Ovary (tissue), 9 donors: Measurements from ENCODE around the gene RAP2B. TPM values are rescaled to one million over a fixed set of nuclear protein-coding genes. Genes with fewer than 3 reads are reported as not detected.

Experiments used
- DNase-seq, 5 donors: peaks; one replicate each; pipeline ENCODE4 v3.0.0-alpha.2; 2019 to 2020
- H3K27ac ChIP-seq, 2 donors: fragments of 200-600 bp; one replicate each; pipeline versions ENCODE4 v1.5.1 to v1.8.0; 2019 to 2022
- H3K27me3 ChIP-seq: fragments of 200-600 bp; one replicate; pipeline ENCODE4 v1.8.0; 2022
- H3K36me3 ChIP-seq: fragments of 200-600 bp; sonication (generic); one replicate; pipeline ENCODE4 v1.5.1; 2019
- H3K4me1 ChIP-seq: one replicate; pipeline ENCODE4 v1.8.1; 2013; ENCODE audit warnings: mild to moderate bottlenecking, moderate library complexity; ENCODE audit not compliant: insufficient read depth
- H3K4me3 ChIP-seq: fragments of 200-600 bp; sonication (generic); one replicate; pipeline ENCODE4 v1.5.1; 2017
- H3K9me3 ChIP-seq, 2 donors: fragments of 200-600 bp in 1 of 2; sonication (generic) in 1 of 2; one replicate each; pipeline versions ENCODE4 v1.5.1 to v1.8.1; 2013 to 2019; ENCODE audit warnings: mild to moderate bottlenecking in 1 of 2, moderate library complexity in 1 of 2
- EP300 ChIP-seq: sonication (generic); formaldehyde crosslinking; IDR thresholded peaks from one replicate; pipeline ENCODE4 v1.6.1; 2017; ENCODE audit warnings: antibody characterized with exemption
- POLR2A ChIP-seq: fragments of 450-650 bp; IDR thresholded peaks from one replicate; pipeline ENCODE4 v1.6.1; 2017; ENCODE audit warnings: antibody characterized with exemption, mild to moderate bottlenecking, moderate library complexity
- WGBS, 3 donors: extraction: QIAGEN DNeasy Blood & Tissue Kit in 1 of 3; methylation state at CpG; one replicate each; pipeline versions ENCODE4 v1.1.5 to v1.1.7; 2013 to 2017; 5-methylcytosine and 5-hydroxymethylcytosine counted together
- intact Hi-C, 4 donors: fragments of 100-400 bp; cut with DNase I; formaldehyde crosslinking; loops; one replicate each; pipeline versions ENCODE4 v1.11.0 to v1.15.1; 2022 to 2023
- polyA plus RNA-seq, 2 donors: library from polyadenylated mRNA; stranded (reverse); fragments of 200-250 nt in 1 of 2; fragments of 350-450 nt in 1 of 2; fragmentation: Illumina TruSeq in 1 of 2; extraction: RNeasy Lipid Tissue Mini Kit (QIAGEN cat#74804) in 1 of 2; gene quantifications; one replicate each; pipeline ENCODE4 v1.2.3, GENCODE V29; 2013 to 2014
- total RNA-seq, 7 donors: library from RNA; depleted of rRNA in 2 of 7; stranded (reverse); fragments of >200 nt in 2 of 7; fragmentation: NEBNext Ultra II Directional in 3 of 7; extraction: Animal tissue kit (Norgen Biotek cat#: 25700) in 3 of 7; gene quantifications; one replicate each; pipeline versions ENCODE4 v1.1.0 to v1.2.4, GENCODE V29; 2016 to 2023
- TF ChIP-seq, protein P1 (sequence below), 3 donors: fragments of 450-650 bp in 2 of 3; fragments of 200-600 bp in 1 of 3; IDR thresholded peaks; one replicate each; pipeline versions ENCODE4 v1.5.1 to v1.8.0; 2016 to 2022; ENCODE audit warnings: antibody characterized with exemption in 3 of 3, mild to moderate bottlenecking in 1 of 3
- donor health status: DM: no; HTN: no; CAD: no; lungs with moderate emphysema.
- donor health status: DM: no; HTN: no; CAD: no.
- donor health status: Bipolar disorder and iron deficiency.
- donor health status: DM: yes; HTN: yes; CAD: no.
- donor health status: DM: no; HTN: no; CAD: no.
- donor health status: DM: yes; HTN: yes; CAD: no.

RAP2B gene
- total and polyA plus RNA-seq, 9 donors: 5.5 to 14.1 (median 9.5) TPM

GRCh38 chr3:153137626-153138025 lies 24.4 kb upstream of the RAP2B start:
- Histone ChIP-seq H3K4me1 (no peaks in the 10 kb centered on the region), H3K4me3 (no peak overlapping the region), H3K27me3 (no peaks in the 10 kb centered on the region), H3K9me3 (no peaks in the 10 kb centered on the region), H3K36me3 (no peaks in the 10 kb centered on the region), H3K27ac (no peak overlapping the region)
- WGBS, 3 donors: 96 to 97% (median 97%) methylated on average over 2 of the region's 2 CpGs
- no peak for DNase-seq
- intact Hi-C loops: loop anchor here in 1 of 4 donors (2.0 kb wide), 1 partner anchor 39 kb away; no protein-coding TSS in a partner anchor
- no peak for TF ChIP-seq EP300
- TF ChIP-seq, protein P1, sequence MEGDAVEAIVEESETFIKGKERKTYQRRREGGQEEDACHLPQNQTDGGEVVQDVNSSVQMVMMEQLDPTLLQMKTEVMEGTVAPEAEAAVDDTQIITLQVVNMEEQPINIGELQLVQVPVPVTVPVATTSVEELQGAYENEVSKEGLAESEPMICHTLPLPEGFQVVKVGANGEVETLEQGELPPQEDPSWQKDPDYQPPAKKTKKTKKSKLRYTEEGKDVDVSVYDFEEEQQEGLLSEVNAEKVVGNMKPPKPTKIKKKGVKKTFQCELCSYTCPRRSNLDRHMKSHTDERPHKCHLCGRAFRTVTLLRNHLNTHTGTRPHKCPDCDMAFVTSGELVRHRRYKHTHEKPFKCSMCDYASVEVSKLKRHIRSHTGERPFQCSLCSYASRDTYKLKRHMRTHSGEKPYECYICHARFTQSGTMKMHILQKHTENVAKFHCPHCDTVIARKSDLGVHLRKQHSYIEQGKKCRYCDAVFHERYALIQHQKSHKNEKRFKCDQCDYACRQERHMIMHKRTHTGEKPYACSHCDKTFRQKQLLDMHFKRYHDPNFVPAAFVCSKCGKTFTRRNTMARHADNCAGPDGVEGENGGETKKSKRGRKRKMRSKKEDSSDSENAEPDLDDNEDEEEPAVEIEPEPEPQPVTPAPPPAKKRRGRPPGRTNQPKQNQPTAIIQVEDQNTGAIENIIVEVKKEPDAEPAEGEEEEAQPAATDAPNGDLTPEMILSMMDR (IDR thresholded peaks at IDR 0.05): no peak
- TF ChIP-seq POLR2A: no peak

GRCh38 chr3:153138276-153139210 lies 23.5 kb upstream of the RAP2B start:
- DNase-seq: no peak
- WGBS, 3 donors: 36 to 49% (median 38%) methylated on average over 5 of the region's 5 CpGs
- H3K27me3 ChIP-seq: no peaks in the 10 kb centered on the region
- no peaks in the 10 kb centered on the region for H3K4me1 ChIP-seq
- H3K4me3 ChIP-seq: no peak overlapping the region
- TF ChIP-seq, protein P1 (IDR thresholded peaks at IDR 0.05): no peak
- no peak for TF ChIP-seq POLR2A
- no peak for TF ChIP-seq EP300
- no peaks in the 10 kb centered on the region for H3K36me3 ChIP-seq
- H3K9me3 ChIP-seq: no peaks in the 10 kb centered on the region
- intact Hi-C loops: no loop called here
- H3K27ac ChIP-seq: no peak overlapping the region

- 32 to 52% (median 42%) methylated on average over 1 of the region's 1 CpG for WGBS, 3 donors
- TF ChIP-seq EP300 (no peak), POLR2A (no peak)
- TF ChIP-seq, protein P1 (IDR thresholded peaks at IDR 0.05): no peak
- intact Hi-C loops: no loop called here
- Histone ChIP-seq H3K4me3 (no peak overlapping the region), H3K27ac (no peak overlapping the region), H3K9me3 (no peaks in the 10 kb centered on the region), H3K4me1 (no peaks in the 10 kb centered on the region), H3K36me3 (no peaks in the 10 kb centered on the region), H3K27me3 (no peaks in the 10 kb centered on the region)
- no peak for DNase-seq
These were observed 19.1 kb upstream of the RAP2B start for GRCh38 chr3:153142961-153143360.

DNA sequence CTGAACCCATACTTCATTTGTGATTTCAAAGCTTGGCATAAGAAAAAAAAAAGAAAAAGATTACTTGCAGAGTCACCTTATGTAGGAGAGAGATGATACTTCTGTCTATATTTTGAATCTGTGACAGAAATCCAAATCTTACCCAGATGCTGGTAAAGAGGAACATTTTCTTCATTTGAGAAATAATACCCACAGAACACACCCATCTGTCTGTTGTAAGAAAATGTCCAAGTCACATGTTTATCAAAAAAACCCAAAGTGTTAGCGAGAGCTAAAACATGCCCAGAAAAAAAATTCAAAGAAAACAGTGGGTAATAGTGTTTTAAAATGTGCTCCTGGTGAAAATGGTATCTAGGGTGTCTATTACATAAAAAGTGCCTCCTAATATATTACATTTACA lies 18.0 kb upstream of the RAP2B start:
- Histone ChIP-seq H3K27me3 (no peaks in the 10 kb centered on the region), H3K4me1 (no peaks in the 10 kb centered on the region), H3K36me3 (no peaks in the 10 kb centered on the region), H3K9me3 (no peaks in the 10 kb centered on the region), H3K27ac (no peak overlapping the region), H3K4me3 (no peak overlapping the region)
- TF ChIP-seq EP300: no peak
- TF ChIP-seq POLR2A: no peak
- TF ChIP-seq, protein P1 (IDR thresholded peaks at IDR 0.05): no peak
- DNase-seq: no peak
- 72 to 82% (median 78%) methylated on average over 1 of the region's 1 CpG for WGBS, 3 donors
- intact Hi-C loops: loop anchor here in 1 of 4 donors (2.0 kb wide), 1 partner anchor 63 kb away; no protein-coding TSS in a partner anchor
